Measurements from ENCODE around the gene C1QTNF1. TPM values are rescaled to one million over a fixed set of nuclear protein-coding genes. Genes with fewer than 3 reads are reported as not detected.

Gene C1QTNF1, protein sequence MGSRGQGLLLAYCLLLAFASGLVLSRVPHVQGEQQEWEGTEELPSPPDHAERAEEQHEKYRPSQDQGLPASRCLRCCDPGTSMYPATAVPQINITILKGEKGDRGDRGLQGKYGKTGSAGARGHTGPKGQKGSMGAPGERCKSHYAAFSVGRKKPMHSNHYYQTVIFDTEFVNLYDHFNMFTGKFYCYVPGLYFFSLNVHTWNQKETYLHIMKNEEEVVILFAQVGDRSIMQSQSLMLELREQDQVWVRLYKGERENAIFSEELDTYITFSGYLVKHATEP
- total RNA-seq (2012; rRNA removed) = 21.3 and 34.1 TPM in 2 replicates

DNA sequence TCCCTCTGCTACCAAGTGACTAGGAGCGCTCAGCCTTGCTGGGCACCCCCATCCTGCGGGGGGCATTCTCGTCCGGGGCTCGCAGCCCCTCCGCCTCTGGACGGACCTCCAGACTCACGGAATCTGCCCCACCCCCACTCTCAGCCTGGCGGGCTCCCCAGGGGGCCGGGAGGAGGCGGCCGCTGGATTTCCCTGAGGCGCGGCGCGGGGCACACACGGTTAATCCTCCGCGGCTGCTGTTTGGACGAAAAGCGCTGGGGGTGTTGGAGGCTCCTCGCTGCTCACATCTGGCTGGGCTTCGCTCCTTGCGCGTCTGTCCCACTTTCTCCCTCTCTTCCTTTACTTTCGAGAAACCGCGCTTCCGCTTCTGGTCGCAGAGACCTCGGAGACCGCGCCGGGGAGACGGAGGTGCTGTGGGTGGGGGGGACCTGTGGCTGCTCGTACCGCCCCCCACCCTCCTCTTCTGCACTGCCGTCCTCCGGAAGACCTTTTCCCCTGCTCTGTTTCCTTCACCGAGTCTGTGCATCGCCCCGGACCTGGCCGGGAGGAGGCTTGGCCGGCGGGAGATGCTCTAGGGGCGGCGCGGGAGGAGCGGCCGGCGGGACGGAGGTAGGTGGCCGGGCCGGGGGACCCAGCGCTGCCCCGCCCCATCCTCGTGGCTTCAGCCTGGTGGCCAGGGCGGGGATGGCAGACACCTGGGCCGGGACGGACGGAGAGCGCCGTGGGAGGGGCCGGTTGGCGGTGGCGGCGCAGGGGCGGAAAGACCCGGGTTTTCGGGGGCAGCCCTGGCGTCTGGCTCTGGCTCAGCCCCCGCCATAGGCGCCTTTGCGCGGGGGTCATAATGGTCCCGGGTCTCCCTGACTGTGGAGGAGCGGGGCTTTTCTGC, at the start of gene C1QTNF1:
C1QTNF1 (plus strand) TSS at position 284 of the 886 bp plus-strand sequence. CDS start 19,800 bp downstream, outside the sequence.
- peak within 1 kb of the TSS; percentile 70 for H3K4me3 ChIP-seq (ENCODE audit: low read length)
- peaks cover 57% of the 10 kb centered on the region for H3K4me1 ChIP-seq (ENCODE audit: control insufficient read depth, insufficient read depth, low read length)
- H3K27me3 ChIP-seq (ENCODE audit: control insufficient read depth, insufficient read depth, low read length) = peaks cover 47% of the 10 kb centered on the region
- H3K36me3 ChIP-seq (ENCODE audit: insufficient read depth, low read length) = no peaks in the 10 kb centered on the region
- no peaks in the 10 kb centered on the region for H3K9me3 ChIP-seq (replicated peaks; ENCODE audit: low read length)
- H3K4me2 ChIP-seq (ENCODE audit: low read length) = peak within 1 kb of the TSS; percentile 83
- peak within 1 kb of the TSS; percentile 50 for H3K9ac ChIP-seq (ENCODE audit: low read depth, low read length)

DNA sequence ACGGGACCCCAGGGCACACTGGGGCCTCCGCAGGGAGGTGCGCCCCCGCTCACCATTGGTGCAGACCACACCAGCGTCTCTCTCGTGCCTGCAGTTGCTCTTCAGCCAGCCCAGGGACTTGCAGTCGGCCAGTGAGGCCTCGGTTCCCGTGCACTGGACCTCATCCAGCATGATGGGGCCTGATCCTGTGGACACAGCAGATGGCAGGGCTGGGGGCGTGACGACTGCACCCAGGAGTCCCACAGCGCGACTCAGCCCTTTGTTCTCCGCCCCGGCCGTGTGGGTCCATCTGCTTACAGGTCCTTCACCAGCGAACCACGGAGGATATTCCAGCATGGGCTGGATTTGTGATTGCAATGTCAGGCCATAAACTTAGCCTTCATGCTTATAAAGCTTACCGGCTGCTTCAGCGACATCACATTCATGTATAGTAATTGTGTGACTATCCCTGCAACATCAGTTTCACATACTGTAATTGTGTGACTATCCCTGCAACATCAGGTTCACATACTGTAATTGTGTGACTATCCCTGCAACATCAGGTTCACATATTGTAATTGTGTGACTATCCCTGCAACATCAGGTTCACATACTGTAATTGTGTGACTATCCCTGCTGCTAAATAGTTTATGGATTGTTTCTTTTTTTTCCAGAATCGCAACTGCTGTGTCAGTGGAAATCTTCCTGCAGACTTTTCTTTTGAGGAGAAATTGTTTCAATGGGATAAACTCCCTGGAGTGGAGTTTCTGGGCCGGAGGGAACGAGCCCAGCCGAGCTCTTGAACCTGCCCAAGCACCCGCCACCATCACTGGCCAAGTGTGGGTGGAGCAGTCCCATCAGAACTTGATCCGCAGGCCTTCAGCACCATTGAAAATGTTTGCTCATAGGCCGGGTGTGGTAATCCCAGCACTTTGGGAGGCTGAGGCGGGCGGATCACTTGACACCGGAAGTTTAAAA, 49.1 kb upstream of the C1QTNF1 start:
- Histone ChIP-seq H3K4me2 (ENCODE audit: low read length) (peak overlapping the region; percentile 35), H3K4me3 (ENCODE audit: low read length) (no peak overlapping the region), H3K36me3 (ENCODE audit: insufficient read depth, low read length) (peaks cover 27% of the 10 kb centered on the region), H3K27me3 (ENCODE audit: control insufficient read depth, insufficient read depth, low read length) (no peaks in the 10 kb centered on the region), H3K4me1 (ENCODE audit: control insufficient read depth, insufficient read depth, low read length) (peaks cover 44% of the 10 kb centered on the region), H3K9ac (ENCODE audit: low read depth, low read length) (no peak overlapping the region), H3K9me3 (replicated peaks; ENCODE audit: low read length) (no peaks in the 10 kb centered on the region)

DNA sequence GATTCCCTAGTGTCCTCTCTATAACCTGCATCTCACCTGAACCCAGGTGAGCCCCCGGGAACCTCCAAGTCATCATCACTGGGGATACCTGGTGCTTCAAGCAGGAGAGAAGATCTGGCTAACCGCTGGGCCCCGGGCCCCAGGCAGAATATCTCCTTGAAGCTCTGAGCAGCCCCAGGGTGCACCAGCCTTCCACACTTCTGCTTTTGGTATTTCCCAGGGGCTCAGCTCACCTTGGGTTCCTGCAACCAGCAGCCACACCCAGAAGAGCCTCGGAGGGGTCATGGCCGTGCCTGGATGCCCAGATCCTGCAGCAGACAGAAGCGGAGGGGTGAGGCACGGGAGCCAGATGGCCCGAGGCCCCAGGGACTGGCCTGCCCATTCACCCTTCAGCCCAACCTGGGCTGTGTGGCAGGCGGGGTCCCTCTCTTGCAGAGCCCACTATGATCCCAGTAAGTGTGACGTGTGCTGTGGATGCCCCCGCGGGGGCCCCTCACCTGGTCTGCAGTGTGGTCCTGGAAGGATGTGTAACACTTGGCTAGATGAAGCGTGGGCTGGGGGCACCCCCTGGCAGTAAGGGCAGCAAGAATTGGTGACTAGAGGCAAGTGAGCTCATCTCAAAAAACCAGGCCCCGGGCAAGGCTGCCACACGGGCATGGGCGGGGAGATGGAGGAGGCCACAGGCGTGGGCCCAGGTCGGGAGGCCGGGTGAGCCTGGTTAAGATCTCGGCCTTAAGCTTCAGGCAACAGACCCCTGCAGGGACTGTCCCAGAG, 46.9 kb upstream of the C1QTNF1 start:
- peaks cover 18% of the 10 kb centered on the region for H3K36me3 ChIP-seq (ENCODE audit: insufficient read depth, low read length)
- peak overlapping the region; percentile 78 for H3K4me2 ChIP-seq (ENCODE audit: low read length)
- H3K4me1 ChIP-seq (ENCODE audit: control insufficient read depth, insufficient read depth, low read length) = peaks cover 46% of the 10 kb centered on the region
- no peak overlapping the region for H3K9ac ChIP-seq (ENCODE audit: low read depth, low read length)
- no peaks in the 10 kb centered on the region for H3K27me3 ChIP-seq (ENCODE audit: control insufficient read depth, insufficient read depth, low read length)
- H3K4me3 ChIP-seq (ENCODE audit: low read length) = peak overlapping the region; percentile 55
- H3K9me3 ChIP-seq (replicated peaks; ENCODE audit: low read length) = no peaks in the 10 kb centered on the region

DNA sequence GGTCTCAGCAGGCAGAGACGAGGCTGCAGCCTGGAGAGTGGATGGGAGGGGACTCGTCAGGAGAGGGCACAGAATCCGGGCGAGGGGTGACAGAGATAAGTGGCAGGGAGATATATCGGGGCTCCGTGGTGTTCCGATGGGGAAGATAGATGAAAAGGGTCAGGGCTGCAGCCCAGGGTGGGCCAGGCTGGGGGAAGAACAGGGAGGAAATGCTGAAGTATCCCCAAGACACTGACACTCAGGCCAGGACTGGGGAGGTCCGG, 46.4 kb upstream of the C1QTNF1 start:
- Histone ChIP-seq H3K36me3 (ENCODE audit: insufficient read depth, low read length) (peaks cover 18% of the 10 kb centered on the region), H3K4me3 (ENCODE audit: low read length) (peak overlapping the region; percentile 55), H3K4me1 (ENCODE audit: control insufficient read depth, insufficient read depth, low read length) (peaks cover 46% of the 10 kb centered on the region), H3K27me3 (ENCODE audit: control insufficient read depth, insufficient read depth, low read length) (no peaks in the 10 kb centered on the region), H3K4me2 (ENCODE audit: low read length) (peak overlapping the region; percentile 78), H3K9me3 (replicated peaks; ENCODE audit: low read length) (no peaks in the 10 kb centered on the region), H3K9ac (ENCODE audit: low read depth, low read length) (peak overlapping the region; percentile 1)

DNA sequence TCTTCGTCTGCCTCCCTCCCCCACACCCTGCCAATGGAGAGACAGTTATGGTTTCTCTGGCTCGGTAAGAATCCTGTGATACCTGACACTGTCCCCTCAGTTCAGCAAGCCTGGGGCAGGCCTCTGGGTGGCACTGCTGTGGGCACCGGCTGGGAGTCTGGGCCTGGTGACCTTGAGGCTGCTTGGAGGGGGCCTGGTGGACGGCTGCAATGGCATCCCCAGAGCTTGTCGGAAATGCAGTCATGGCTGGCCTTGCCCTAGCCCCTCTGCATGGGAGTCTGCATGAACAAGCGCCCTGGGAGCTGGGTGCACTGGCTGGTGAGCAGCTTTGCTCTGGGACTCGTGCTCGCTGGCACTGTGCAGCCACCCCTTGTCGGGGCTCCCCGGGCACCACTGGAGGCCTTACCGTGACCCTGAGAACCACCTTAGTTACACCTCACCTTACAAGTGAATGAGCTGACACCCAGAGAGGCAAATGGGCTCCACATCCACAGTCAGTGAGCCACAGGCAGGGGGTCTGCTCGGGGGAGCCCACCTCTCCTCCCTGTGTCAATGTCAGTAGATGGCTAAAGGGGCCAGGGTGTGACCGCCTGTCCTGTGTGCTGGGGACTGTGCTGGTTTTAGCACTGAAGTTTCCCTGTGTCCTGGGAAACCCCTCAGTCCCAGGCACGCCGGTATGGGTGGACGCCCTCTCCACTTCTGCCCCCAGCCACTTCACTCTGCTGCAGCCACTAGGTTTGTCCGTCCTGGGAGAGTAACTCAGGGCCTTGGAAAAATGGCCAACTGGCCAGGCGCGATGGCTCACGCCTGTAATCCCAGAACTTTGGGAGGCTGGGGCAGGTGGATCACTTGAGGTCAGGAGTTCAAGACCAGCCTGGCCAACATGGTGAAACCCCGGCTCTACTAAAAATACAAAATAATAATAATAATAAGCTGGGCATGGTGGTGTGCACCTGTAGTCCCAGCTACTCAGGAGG, 45.7 kb upstream of the C1QTNF1 start:
- H3K27me3 ChIP-seq (ENCODE audit: control insufficient read depth, insufficient read depth, low read length) = no peaks in the 10 kb centered on the region
- H3K9me3 ChIP-seq (replicated peaks; ENCODE audit: low read length) = no peaks in the 10 kb centered on the region
- peaks cover 18% of the 10 kb centered on the region for H3K36me3 ChIP-seq (ENCODE audit: insufficient read depth, low read length)
- peaks cover 46% of the 10 kb centered on the region for H3K4me1 ChIP-seq (ENCODE audit: control insufficient read depth, insufficient read depth, low read length)
- H3K4me3 ChIP-seq (ENCODE audit: low read length) = peak overlapping the region; percentile 55
- peak overlapping the region; percentile 78 for H3K4me2 ChIP-seq (ENCODE audit: low read length)
- H3K9ac ChIP-seq (ENCODE audit: low read depth, low read length) = peak overlapping the region; percentile 1

DNA sequence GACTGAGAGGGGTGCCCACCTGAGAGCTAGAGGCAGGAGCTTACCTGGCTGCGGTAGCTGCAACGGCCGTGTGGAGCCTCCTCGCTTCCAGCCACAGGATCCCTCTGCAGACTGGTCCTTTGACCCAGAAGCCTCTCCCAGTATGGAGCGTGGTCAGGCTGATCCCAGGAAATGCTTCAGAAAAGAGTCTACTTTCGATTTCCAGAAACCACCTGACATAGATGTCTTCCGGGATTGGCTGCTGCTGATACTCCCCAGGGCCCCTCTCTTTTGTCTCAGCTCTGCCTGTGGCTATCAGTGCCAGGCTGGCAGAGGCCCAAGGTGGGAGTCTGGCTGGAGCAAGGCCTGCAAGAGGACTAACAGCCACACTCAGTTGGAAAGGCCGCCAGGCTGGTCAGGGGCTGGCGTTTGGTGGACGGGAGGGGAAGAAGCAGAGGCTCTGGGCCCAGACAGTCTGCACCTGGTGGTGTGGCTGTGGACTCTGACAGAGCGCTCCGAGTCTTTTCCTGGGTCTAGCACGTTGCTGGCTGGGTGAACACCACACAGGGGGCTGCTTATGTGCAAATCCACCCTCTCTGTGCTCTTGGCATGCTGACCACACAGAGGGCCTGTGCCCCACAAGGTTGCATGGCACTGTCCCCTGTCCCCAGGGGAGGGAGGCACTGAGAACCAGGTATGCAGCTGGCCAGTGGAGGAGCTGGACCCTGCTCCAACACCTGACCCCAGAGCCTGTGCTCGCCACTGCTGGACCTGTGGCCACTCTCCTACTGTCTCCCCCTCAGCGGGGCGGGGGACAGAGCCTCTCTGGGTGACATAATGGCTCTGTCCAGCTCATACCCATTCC, 44.0 kb upstream of the C1QTNF1 start, which contains the start of gene LGALS3BP:
LGALS3BP (minus strand) TSS at position 144 of the 844 bp plus-strand sequence. CDS start 2,732 bp downstream, outside the sequence.
- no peaks in the 10 kb centered on the region for H3K9me3 ChIP-seq (replicated peaks; ENCODE audit: low read length)
- peaks cover 41% of the 10 kb centered on the region for H3K4me1 ChIP-seq (ENCODE audit: control insufficient read depth, insufficient read depth, low read length)
- H3K4me2 ChIP-seq (ENCODE audit: low read length) = peak within 1 kb of the TSS; percentile 78
- H3K9ac ChIP-seq (ENCODE audit: low read depth, low read length) = peak within 1 kb of the TSS; percentile 59
- peaks cover 15% of the 10 kb centered on the region for H3K36me3 ChIP-seq (ENCODE audit: insufficient read depth, low read length)
- peak within 1 kb of the TSS; percentile 68 for H3K4me3 ChIP-seq (ENCODE audit: low read length)
- no peaks in the 10 kb centered on the region for H3K27me3 ChIP-seq (ENCODE audit: control insufficient read depth, insufficient read depth, low read length)

DNA sequence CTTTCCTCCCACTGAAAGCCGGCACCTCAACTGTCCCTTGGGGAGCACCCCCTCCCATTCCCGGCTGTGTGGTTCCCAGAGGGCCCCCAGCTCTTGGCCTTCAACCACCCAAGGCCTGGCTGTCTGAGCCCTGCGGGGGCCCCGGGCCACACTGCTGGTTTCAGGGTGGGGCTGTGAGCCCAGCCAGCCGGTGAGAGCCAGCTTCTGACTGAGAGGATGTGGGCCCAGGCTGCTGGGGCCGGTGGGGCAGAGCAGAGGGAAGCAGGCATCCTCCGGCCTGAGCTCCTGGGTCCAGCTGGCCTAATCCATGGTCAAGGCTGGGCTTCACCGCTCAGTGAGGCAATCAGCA, 43.4 kb upstream of the C1QTNF1 start:
- Histone ChIP-seq H3K4me3 (ENCODE audit: low read length) (no peak overlapping the region), H3K36me3 (ENCODE audit: insufficient read depth, low read length) (peaks cover 15% of the 10 kb centered on the region), H3K27me3 (ENCODE audit: control insufficient read depth, insufficient read depth, low read length) (no peaks in the 10 kb centered on the region), H3K9ac (ENCODE audit: low read depth, low read length) (peak overlapping the region; percentile 59), H3K4me2 (ENCODE audit: low read length) (no peak overlapping the region), H3K4me1 (ENCODE audit: control insufficient read depth, insufficient read depth, low read length) (peaks cover 38% of the 10 kb centered on the region), H3K9me3 (replicated peaks; ENCODE audit: low read length) (no peaks in the 10 kb centered on the region)

DNA sequence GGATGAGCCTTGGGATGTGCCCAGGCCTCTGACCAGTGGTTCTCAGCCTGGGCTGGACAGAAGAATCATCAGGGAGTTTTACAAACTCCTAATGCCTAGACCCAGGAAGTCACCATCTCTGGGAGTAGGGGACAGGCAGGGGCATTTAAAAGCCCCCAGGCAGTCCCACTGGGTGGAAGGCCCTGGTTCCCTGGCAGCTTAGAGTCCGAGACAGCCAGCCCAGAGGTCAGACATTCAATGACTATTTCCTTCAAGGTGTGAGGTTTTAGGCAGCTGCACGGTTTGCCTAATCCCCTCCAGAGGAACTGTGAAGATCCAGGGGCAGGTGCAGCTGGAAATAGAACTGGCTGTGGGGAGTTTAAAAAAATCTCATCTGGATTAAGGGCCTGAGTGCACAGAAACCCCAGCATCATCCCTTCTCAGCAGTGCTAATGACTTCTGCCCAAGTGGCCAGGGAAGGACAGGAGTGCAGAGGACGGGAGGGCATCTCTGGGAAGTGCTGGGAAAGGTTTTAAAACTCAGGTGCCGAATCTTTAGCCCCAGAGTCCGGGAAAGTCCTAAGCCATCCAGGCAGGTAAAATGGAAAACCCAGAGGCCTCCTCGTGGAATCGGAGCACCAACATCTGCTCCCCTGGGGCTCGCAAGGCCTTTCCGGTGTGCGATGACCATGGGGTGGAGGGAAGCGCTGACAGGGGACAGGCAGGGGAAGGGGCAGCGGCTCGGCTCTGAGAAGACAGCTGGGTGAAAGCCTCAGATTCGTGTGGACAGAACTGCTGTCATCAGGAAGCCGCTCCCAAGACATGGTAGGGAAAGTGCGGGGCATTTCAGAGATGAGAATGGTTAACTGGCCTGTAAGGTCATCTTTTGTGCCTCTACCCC, 42.7 kb upstream of the C1QTNF1 start:
- H3K4me3 ChIP-seq (ENCODE audit: low read length) = no peak overlapping the region
- H3K27me3 ChIP-seq (ENCODE audit: control insufficient read depth, insufficient read depth, low read length) = no peaks in the 10 kb centered on the region
- no peak overlapping the region for H3K4me2 ChIP-seq (ENCODE audit: low read length)
- no peak overlapping the region for H3K9ac ChIP-seq (ENCODE audit: low read depth, low read length)
- H3K9me3 ChIP-seq (replicated peaks; ENCODE audit: low read length) = no peaks in the 10 kb centered on the region
- H3K36me3 ChIP-seq (ENCODE audit: insufficient read depth, low read length) = peaks cover 9% of the 10 kb centered on the region
- H3K4me1 ChIP-seq (ENCODE audit: control insufficient read depth, insufficient read depth, low read length) = peaks cover 38% of the 10 kb centered on the region

DNA sequence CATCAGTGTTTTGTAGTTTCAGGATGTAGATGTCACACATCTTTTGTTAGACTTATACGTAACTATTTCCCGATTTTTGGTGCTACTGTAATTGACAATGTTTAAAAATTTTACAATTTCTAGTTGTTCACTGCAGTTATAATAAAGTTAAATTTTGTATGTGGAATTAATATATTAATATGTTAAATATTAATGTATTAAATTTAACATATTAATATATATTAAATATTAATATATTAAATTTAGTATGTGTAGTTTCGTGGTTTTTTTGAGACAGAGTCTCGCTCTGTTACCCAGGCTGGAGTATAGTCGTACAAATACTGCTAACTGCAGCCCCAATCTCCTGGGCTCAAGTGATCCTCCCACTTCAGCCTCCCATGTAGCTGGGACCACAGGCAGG, 38.6 kb upstream of the C1QTNF1 start:
- H3K9ac ChIP-seq (ENCODE audit: low read depth, low read length) = no peak overlapping the region
- no peaks in the 10 kb centered on the region for H3K27me3 ChIP-seq (ENCODE audit: control insufficient read depth, insufficient read depth, low read length)
- peaks cover 8% of the 10 kb centered on the region for H3K36me3 ChIP-seq (ENCODE audit: insufficient read depth, low read length)
- H3K4me2 ChIP-seq (ENCODE audit: low read length) = no peak overlapping the region
- H3K4me1 ChIP-seq (ENCODE audit: control insufficient read depth, insufficient read depth, low read length) = peaks cover 23% of the 10 kb centered on the region
- no peaks in the 10 kb centered on the region for H3K9me3 ChIP-seq (replicated peaks; ENCODE audit: low read length)
- H3K4me3 ChIP-seq (ENCODE audit: low read length) = no peak overlapping the region

Measured in skeletal muscle satellite cell (primary cell).